ENCODE data around the gene CYSRT1.

The CYSRT1 gene

DNA sequence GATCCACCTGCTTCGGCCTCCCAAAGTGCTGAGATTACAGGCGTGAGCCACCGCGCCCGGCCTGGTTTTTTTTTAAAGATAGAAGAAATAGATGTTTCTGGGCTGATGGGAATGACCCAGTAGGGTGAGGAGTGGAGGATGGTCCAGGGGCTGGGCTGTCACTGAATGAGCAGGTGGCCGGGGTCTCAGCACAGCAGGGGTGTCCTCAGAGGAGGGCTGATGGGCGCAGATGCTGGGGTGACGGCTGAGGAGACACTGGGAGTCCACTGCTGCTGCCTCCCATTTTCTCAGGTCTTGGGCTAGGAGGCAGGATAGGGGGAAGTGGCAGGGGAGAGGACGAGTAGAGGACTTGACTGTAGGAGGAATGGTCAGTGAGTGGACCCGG, 50.2 kb downstream of the CYSRT1 start:
- DNase-seq = no peak
